Tibial artery (tissue), 4 donors: ENCODE results near the gene KRTAP10-2.
"Not testable (repeated sequence)": the region's sequence is repeated elsewhere in the genome, so short reads cannot be mapped to it uniquely, and the experiment has no call there.

Experiments
- DNase-seq, 2 donors: peaks; one replicate each; pipeline ENCODE4 v3.0.0-alpha.2; 2019
- H3K27ac ChIP-seq, 2 donors: fragments of 200-600 bp; sonication (generic) in 1 of 2; 1 replicate in 1 of 2; 2 replicates in 1 of 2; pipeline ENCODE4 v1.5.1; 2018 to 2019; ENCODE audit warnings: mild to moderate bottlenecking in 1 of 2
- H3K27me3 ChIP-seq, 2 donors: fragments of 200-600 bp; sonication (generic) in 1 of 2; one replicate each; pipeline versions ENCODE4 v1.5.1 to v1.6.0; 2016 to 2019
- H3K36me3 ChIP-seq, 3 donors: fragments of 200-600 bp; sonication (generic) in 2 of 3; one replicate each; pipeline ENCODE4 v1.5.1; 2016 to 2019; ENCODE audit warnings: mild to moderate bottlenecking in 2 of 3
- H3K4me1 ChIP-seq, 4 donors: fragments of 200-600 bp; sonication (generic) in 2 of 4; 1 replicate in 3 of 4; 2 replicates in 1 of 4; pipeline ENCODE4 v1.5.1; 2016 to 2019
- H3K4me3 ChIP-seq, 2 donors: fragments of 200-600 bp; sonication (generic) in 1 of 2; 1 replicate in 1 of 2; 2 replicates in 1 of 2; pipeline ENCODE4 v1.5.1; 2018 to 2019; ENCODE audit warnings: mild to moderate bottlenecking in 2 of 2
- H3K9me3 ChIP-seq, 3 donors: fragments of 200-600 bp; sonication (generic) in 1 of 3; one replicate each; pipeline ENCODE4 v1.5.1; 2016 to 2019
- CTCF ChIP-seq, 2 experiments: fragments of 200-600 bp in 1 of 2; fragments of 450-650 bp in 1 of 2; IDR thresholded peaks; one replicate each; pipeline ENCODE4 v1.5.1; 2017 to 2019; ENCODE audit warnings: antibody characterized with exemption in 2 of 2, mild to moderate bottlenecking in 1 of 2, moderate library complexity in 1 of 2
- intact Hi-C: fragments of 100-400 bp; cut with DNase I; formaldehyde crosslinking; loops from one replicate; pipeline ENCODE4 v1.15.0; 2023; ENCODE audit warnings: low total_unique reads

Gene KRTAP10-2

GRCh38 chr21:44595524-44595923 is 44.2 kb upstream of the KRTAP10-2 start:
- intact Hi-C loops: no loop called here
- DNase-seq: no peak
- no peaks in the 10 kb centered on the region for H3K36me3 ChIP-seq

GRCh38 chr21:44594406-44594916 is 43.2 kb upstream of the KRTAP10-2 start:
- Histone ChIP-seq H3K4me1 (no peaks in the 10 kb centered on the region), H3K27ac (no peak overlapping the region), H3K36me3 (no peaks in the 10 kb centered on the region), H3K9me3 (peaks cover 0 to 5% (median 0%) of the 10 kb centered on the region in 3 donors), H3K27me3 (peaks cover 0 to 30% of the 10 kb centered on the region in 2 donors), H3K4me3 (no peak overlapping the region)
- no peak for TF ChIP-seq CTCF (IDR thresholded peaks at IDR 0.05)
- intact Hi-C loops: no loop called here
- DNase-seq: no peak

More at GRCh38 chr21:44595524-44595923, 44.2 kb upstream of the KRTAP10-2 start:
- no peak overlapping the region for H3K27ac ChIP-seq
- no peak for TF ChIP-seq CTCF (IDR thresholded peaks at IDR 0.05)
- H3K4me3 ChIP-seq: no peak overlapping the region
- H3K4me1 ChIP-seq: no peaks in the 10 kb centered on the region
- peaks cover 0 to 20% of the 10 kb centered on the region in 2 donors for H3K27me3 ChIP-seq
- peaks cover 0 to 5% (median 0%) of the 10 kb centered on the region in 3 donors for H3K9me3 ChIP-seq

- Histone ChIP-seq H3K36me3 (no peaks in the 10 kb centered on the region), H3K27ac (no peak overlapping the region), H3K9me3 (peaks cover 0 to 4% (median 0%) of the 10 kb centered on the region in 3 donors), H3K27me3 (peaks cover 0 to 36% of the 10 kb centered on the region in 2 donors), H3K4me1 (no peaks in the 10 kb centered on the region), H3K4me3 (no peak overlapping the region)
- TF ChIP-seq CTCF (IDR thresholded peaks at IDR 0.05): no peak
- DNase-seq: peak in 1 of 2 donors; percentile 40
- intact Hi-C loops: no loop called here
Measured at GRCh38 chr21:44593598-44594405, 42.5 kb upstream of the KRTAP10-2 start.

GRCh38 chr21:44592446-44593311 is 41.4 kb upstream of the KRTAP10-2 start, which contains the start of gene KRTAP10-6:
TSS of gene KRTAP10-6 (minus strand) at chr21:44592505. CDS start at chr21:44592484, 21 bp downstream.
- no peak within 1 kb of the TSS for H3K4me3 ChIP-seq
- intact Hi-C loops: no loop called here
- no peaks in the 10 kb centered on the region for H3K36me3 ChIP-seq
- peak in 1 of 2 donors; percentile 59 for DNase-seq
- H3K9me3 ChIP-seq: no peaks in the 10 kb centered on the region
- H3K27me3 ChIP-seq: peaks cover 0 to 36% of the 10 kb centered on the region in 2 donors
- H3K27ac ChIP-seq: no peak within 1 kb of the TSS
- no peak for TF ChIP-seq CTCF (IDR thresholded peaks at IDR 0.05)
- no peaks in the 10 kb centered on the region for H3K4me1 ChIP-seq

GRCh38 chr21:44591801-44592130 is 40.5 kb upstream of the KRTAP10-2 start:
- H3K27ac ChIP-seq, H3K9me3 ChIP-seq, H3K4me3 ChIP-seq, H3K36me3 ChIP-seq, H3K4me1 ChIP-seq, intact Hi-C loops, DNase-seq: not testable (repeated sequence)
- H3K27me3 ChIP-seq: peaks cover 0 to 36% of the 10 kb centered on the region in 2 donors

- H3K4me1 ChIP-seq, H3K4me3 ChIP-seq, H3K9me3 ChIP-seq, H3K36me3 ChIP-seq, intact Hi-C loops, H3K27ac ChIP-seq: not testable (repeated sequence)
- peak in 1 of 2 donors; percentile 44 for DNase-seq
- peaks cover 0 to 40% of the 10 kb centered on the region in 2 donors for H3K27me3 ChIP-seq
Measured at GRCh38 chr21:44590897-44591800, 39.8 kb upstream of the KRTAP10-2 start.
